Activated CD4-positive, alpha-beta memory T cell treated with anti-CD3 and anti-CD28 coated beads, Interleukin-2, amount 10 ng/mL, durations not matched to agents 7 days and 5 days (primary cell): ENCODE measurements around the gene RCBTB2. TPM values are rescaled to one million over a fixed set of nuclear protein-coding genes. Genes with fewer than 3 reads are reported as not detected.
A peak's percentile ranks its signal among the peaks of the same experiment; 100 is the strongest.
"Not testable (repeated sequence)": the region's sequence is repeated elsewhere in the genome, so short reads cannot be mapped to it uniquely, and the experiment has no call there.

ENCODE experiments used
- CTCF ChIA-PET: fragments of 350-600 bp; sonication (Branson Sonifier 250); formaldehyde crosslinking; loops from one replicate; lab custom pipeline; 2021; ENCODE audit warnings: antibody characterized with exemption, inconsistent platforms; lab: Charles Lee
- POLR2A ChIA-PET: fragments of 350-600 bp; sonication (Branson Sonifier 250); formaldehyde crosslinking; loops from one replicate; lab custom pipeline; 2021; ENCODE audit warnings: antibody characterized with exemption; lab: Charles Lee
- DNase-seq: peaks from one replicate; pipeline ENCODE4 v3.0.0-alpha.2; 2020
- H3K27ac Mint-ChIP-seq: one replicate; pipeline ENCODE4 v1.8.0; 2021; ENCODE audit warnings: mild to moderate bottlenecking, mixed read lengths
- H3K27me3 Mint-ChIP-seq: one replicate; pipeline ENCODE4 v1.8.0; 2021; ENCODE audit warnings: mixed read lengths
- H3K36me3 Mint-ChIP-seq: one replicate; pipeline ENCODE4 v1.8.0; 2021; ENCODE audit warnings: low read depth, mixed read lengths
- H3K4me1 Mint-ChIP-seq: one replicate; pipeline ENCODE4 v1.8.0; 2021; ENCODE audit warnings: mixed read lengths
- H3K4me3 Mint-ChIP-seq: one replicate; pipeline ENCODE4 v1.8.0; 2021; ENCODE audit warnings: mild to moderate bottlenecking, mixed read lengths
- H3K9me3 Mint-ChIP-seq: one replicate; pipeline ENCODE4 v1.8.0; 2021; ENCODE audit warnings: mixed read lengths
- total RNA-seq, 2 experiments: library from RNA; stranded (reverse); gene quantifications; one replicate each; pipeline ENCODE4 v1.2.3, GENCODE V29; 2021

Gene RCBTB2
- 10 to 100 TPM; 35.6 TPM for total RNA-seq

GRCh38 chr13:48532506-48533499, at the start of gene RCBTB2:
TSS of gene RCBTB2 (minus strand) at chr13:48533080. CDS start at chr13:48521939, 11,141 bp downstream.
- Mint-ChIP-seq H3K9me3 (peaks cover 4% of the 10 kb centered on the region), H3K27ac (peak within 1 kb of the TSS; percentile 95), H3K4me3 (peak within 1 kb of the TSS; percentile 93), H3K36me3 (peaks cover 41% of the 10 kb centered on the region), H3K4me1 (peaks cover 52% of the 10 kb centered on the region), H3K27me3 (no peaks in the 10 kb centered on the region)
- POLR2A ChIA-PET, result interaction anchor here (0.6 to 10.4 kb wide), 40 partner anchors 9 to 715 kb away, joined by 3 to 204 read pairs (median 5); partner anchors contain the start of genes CDADC1, FNDC3A, ITM2B and LPAR6
- CTCF ChIA-PET, result interaction anchor here (0.7 to 2.7 kb wide), 14 partner anchors 10 to 229 kb away, joined by 3 to 29 read pairs (median 4); partner anchors contain the start of genes LPAR6 and RB1
- peak; percentile 99 for DNase-seq

- no peak for DNase-seq
- CTCF ChIA-PET, result interaction anchor here (0.8 to 5.8 kb wide), 6 partner anchors 9 to 248 kb away, joined by 3 to 119 read pairs (median 6); no protein-coding TSS in a partner anchor
- H3K9me3 Mint-ChIP-seq, result peaks cover 2% of the 10 kb centered on the region
- peaks cover 10% of the 10 kb centered on the region for H3K36me3 Mint-ChIP-seq
- no peak overlapping the region for H3K27ac Mint-ChIP-seq
- no peak overlapping the region for H3K4me3 Mint-ChIP-seq
- POLR2A ChIA-PET, result interaction anchor here (1.0 to 3.4 kb wide), 3 partner anchors 20 to 487 kb away, joined by 5 to 15 read pairs (median 5); partner anchors contain the start of gene MED4
- peaks cover 37% of the 10 kb centered on the region for H3K27me3 Mint-ChIP-seq
- H3K4me1 Mint-ChIP-seq, result peaks cover 45% of the 10 kb centered on the region
These were observed 49.2 kb upstream of the RCBTB2 start for GRCh38 chr13:48582084-48582483.

- Mint-ChIP-seq H3K27me3 (peaks cover 37% of the 10 kb centered on the region), H3K4me3 (no peak overlapping the region), H3K27ac (no peak overlapping the region), H3K9me3 (no peaks in the 10 kb centered on the region), H3K36me3 (peaks cover 7% of the 10 kb centered on the region), H3K4me1 (peaks cover 36% of the 10 kb centered on the region)
- ChIA-PET POLR2A (interaction anchor here (1.0 to 4.0 kb wide), 9 partner anchors 19 to 486 kb away, joined by 3 to 21 read pairs (median 7); partner anchors contain the start of genes MED4, RB1 and RCBTB2), CTCF (interaction anchor here (0.7 to 5.8 kb wide), 30 partner anchors 8 to 1022 kb away, joined by 3 to 119 read pairs (median 6); partner anchors contain the start of gene RCBTB2)
- no peak for DNase-seq
These were observed 48.0 kb upstream of the RCBTB2 start for GRCh38 chr13:48580896-48581295.

- ChIA-PET CTCF (interaction anchor here (0.6 to 5.8 kb wide), 50 partner anchors 10 to 1022 kb away, joined by 3 to 119 read pairs (median 4); partner anchors contain the start of genes CYSLTR2, ITM2B, LPAR6 and RB1), POLR2A (interaction anchor here (0.5 to 4.0 kb wide), 23 partner anchors 10 to 1211 kb away, joined by 3 to 21 read pairs (median 4); partner anchors contain the start of genes LPAR6, RB1 and RCBTB2)
- H3K27me3 Mint-ChIP-seq, result peaks cover 39% of the 10 kb centered on the region
- H3K27ac Mint-ChIP-seq, result no peak overlapping the region
- H3K4me1 Mint-ChIP-seq, result peaks cover 38% of the 10 kb centered on the region
- peaks cover 2% of the 10 kb centered on the region for H3K9me3 Mint-ChIP-seq
- H3K36me3 Mint-ChIP-seq, result peaks cover 12% of the 10 kb centered on the region
- DNase-seq, result peak; percentile 72
- no peak overlapping the region for H3K4me3 Mint-ChIP-seq
These were observed 47.4 kb upstream of the RCBTB2 start for GRCh38 chr13:48580185-48580803.

GRCh38 chr13:48579919-48580180, 47.0 kb upstream of the RCBTB2 start:
- peaks cover 40% of the 10 kb centered on the region for H3K4me1 Mint-ChIP-seq
- POLR2A ChIA-PET, result interaction anchor here (0.6 to 4.0 kb wide), 22 partner anchors 10 to 1211 kb away, joined by 3 to 21 read pairs (median 4); partner anchors contain the start of genes LPAR6, RB1 and RCBTB2
- H3K27me3 Mint-ChIP-seq, result peaks cover 41% of the 10 kb centered on the region
- H3K9me3 Mint-ChIP-seq, H3K4me3 Mint-ChIP-seq, DNase-seq, H3K27ac Mint-ChIP-seq: not testable (repeated sequence)
- CTCF ChIA-PET, result interaction anchor here (0.6 to 5.8 kb wide), 49 partner anchors 9 to 521 kb away, joined by 3 to 119 read pairs (median 4); partner anchors contain the start of genes CYSLTR2, ITM2B, LPAR6 and RB1
- peaks cover 12% of the 10 kb centered on the region for H3K36me3 Mint-ChIP-seq

GRCh38 chr13:48579165-48579918, 46.5 kb upstream of the RCBTB2 start:
- no peak overlapping the region for H3K4me3 Mint-ChIP-seq
- DNase-seq, result no peak
- H3K36me3 Mint-ChIP-seq, result peaks cover 15% of the 10 kb centered on the region
- peaks cover 3% of the 10 kb centered on the region for H3K9me3 Mint-ChIP-seq
- ChIA-PET POLR2A (interaction anchor here (0.6 to 4.0 kb wide), 21 partner anchors 9 to 1212 kb away, joined by 3 to 21 read pairs (median 4); partner anchors contain the start of genes LPAR6, RB1 and RCBTB2), CTCF (interaction anchor here (0.5 to 5.8 kb wide), 51 partner anchors 9 to 542 kb away, joined by 3 to 119 read pairs (median 5); partner anchors contain the start of genes CYSLTR2, ITM2B, LPAR6 and RB1)
- no peak overlapping the region for H3K27ac Mint-ChIP-seq
- peaks cover 44% of the 10 kb centered on the region for H3K4me1 Mint-ChIP-seq
- H3K27me3 Mint-ChIP-seq, result peaks cover 40% of the 10 kb centered on the region

GRCh38 chr13:48578516-48579164, 45.8 kb upstream of the RCBTB2 start:
- Mint-ChIP-seq H3K9me3 (peaks cover 4% of the 10 kb centered on the region), H3K27me3 (peaks cover 39% of the 10 kb centered on the region), H3K36me3 (peaks cover 20% of the 10 kb centered on the region), H3K27ac (no peak overlapping the region), H3K4me1 (peaks cover 51% of the 10 kb centered on the region), H3K4me3 (no peak overlapping the region)
- no peak for DNase-seq
- CTCF ChIA-PET, result interaction anchor here (1.1 to 5.8 kb wide), 16 partner anchors 8 to 245 kb away, joined by 3 to 119 read pairs (median 10); partner anchors contain the start of gene RCBTB2
- POLR2A ChIA-PET, result interaction anchor here (0.6 to 4.0 kb wide), 15 partner anchors 10 to 643 kb away, joined by 3 to 21 read pairs (median 4); partner anchors contain the start of genes RB1 and RCBTB2

- ChIA-PET POLR2A (interaction anchor here (0.7 to 2.3 kb wide), 7 partner anchors 15 to 539 kb away, joined by 3 to 17 read pairs (median 4); partner anchors contain the start of genes NUDT15 and RCBTB2), CTCF (interaction anchor here (1.2 to 1.7 kb wide), 3 partner anchors 43 to 174 kb away, joined by 4 to 6 read pairs (median 4); partner anchors contain the start of gene LPAR6)
- Mint-ChIP-seq H3K4me1 (peaks cover 65% of the 10 kb centered on the region), H3K9me3 (peaks cover 6% of the 10 kb centered on the region), H3K4me3 (no peak overlapping the region), H3K27me3 (peaks cover 22% of the 10 kb centered on the region), H3K36me3 (peaks cover 26% of the 10 kb centered on the region), H3K27ac (no peak overlapping the region)
- no peak for DNase-seq
These were observed 43.6 kb upstream of the RCBTB2 start for GRCh38 chr13:48576448-48577010.

- H3K4me3 Mint-ChIP-seq, result no peak overlapping the region
- H3K9me3 Mint-ChIP-seq, result peaks cover 6% of the 10 kb centered on the region
- DNase-seq, result no peak
- H3K4me1 Mint-ChIP-seq, result peaks cover 64% of the 10 kb centered on the region
- H3K27me3 Mint-ChIP-seq, result peaks cover 23% of the 10 kb centered on the region
- ChIA-PET CTCF (no interaction called here), POLR2A (interaction anchor here (0.7 to 2.3 kb wide), 5 partner anchors 32 to 162 kb away, joined by 3 to 17 read pairs (median 4); partner anchors contain the start of genes LPAR6 and RCBTB2)
- H3K27ac Mint-ChIP-seq, result no peak overlapping the region
- peaks cover 26% of the 10 kb centered on the region for H3K36me3 Mint-ChIP-seq
These were observed 42.2 kb upstream of the RCBTB2 start for GRCh38 chr13:48575031-48575430.

GRCh38 chr13:48574041-48574796, 41.3 kb upstream of the RCBTB2 start:
- Mint-ChIP-seq H3K4me1 (peaks cover 60% of the 10 kb centered on the region), H3K27me3 (peaks cover 25% of the 10 kb centered on the region), H3K27ac (peak overlapping the region; percentile 7), H3K4me3 (no peak overlapping the region), H3K9me3 (peaks cover 6% of the 10 kb centered on the region), H3K36me3 (peaks cover 26% of the 10 kb centered on the region)
- POLR2A ChIA-PET, result interaction anchor here (0.7 to 1.8 kb wide), 7 partner anchors 13 to 162 kb away, joined by 3 to 11 read pairs (median 3); partner anchors contain the start of gene LPAR6
- CTCF ChIA-PET, result interaction anchor here (1.6 kb wide), 1 partner anchor 240 kb away, joined by 6 read pairs; no protein-coding TSS in a partner anchor
- DNase-seq, result no peak
